ENCODE data around the gene LHFPL5.

The LHFPL5 gene

DNA sequence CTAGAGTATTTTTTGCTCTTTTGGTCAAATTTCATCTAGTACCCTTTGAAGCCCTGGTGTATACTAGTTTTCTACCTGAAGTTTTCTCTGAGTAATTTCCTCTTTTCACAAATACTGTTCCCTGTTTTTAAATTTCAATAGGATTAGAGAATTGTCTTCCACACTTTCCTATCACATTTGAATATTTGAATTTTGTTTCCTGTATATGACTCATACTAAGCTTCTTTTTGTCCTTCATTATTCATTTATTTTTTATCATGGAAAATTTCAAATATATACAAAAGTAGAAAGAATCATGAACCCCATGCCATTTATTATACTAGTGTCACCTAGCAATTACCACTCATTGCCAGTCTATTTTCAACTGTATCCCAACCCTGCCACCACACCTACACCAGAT, 52.7 kb downstream of the LHFPL5 start:
- DNase-seq, result no peak

GRCh38 chr6:35859367-35859766, 54.2 kb downstream of the LHFPL5 start:
- no peak for DNase-seq
